Measurements from ENCODE around the gene NFKB1. TPM values are rescaled to one million over a fixed set of nuclear protein-coding genes. Genes with fewer than 3 reads are reported as not detected.
A peak's percentile ranks its signal among the peaks of the same experiment; 100 is the strongest.

The NFKB1 gene
- total RNA-seq, 4 donors from 2014 or later, result 31.6 to 42.1 (median 39.7) TPM

DNA sequence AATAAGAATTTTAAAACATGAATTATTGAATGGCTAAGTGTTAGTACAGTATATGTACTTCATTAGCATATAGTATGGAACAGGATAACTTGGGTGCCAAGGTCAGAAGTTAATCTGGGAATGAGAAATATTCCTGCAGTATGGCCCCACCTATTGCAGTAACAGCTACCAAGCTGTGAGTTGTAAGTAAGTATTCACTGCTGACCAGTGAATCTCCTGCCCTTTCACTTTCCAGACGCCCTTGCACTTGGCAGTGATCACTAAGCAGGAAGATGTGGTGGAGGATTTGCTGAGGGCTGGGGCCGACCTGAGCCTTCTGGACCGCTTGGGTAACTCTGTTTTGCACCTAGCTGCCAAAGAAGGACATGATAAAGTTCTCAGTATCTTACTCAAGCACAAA lies 105.1 kb downstream of the NFKB1 start:
- DNase-seq (ENCODE audit: extremely low spot score), result no peak
- Histone ChIP-seq H3K4me1 (no peaks in the 10 kb centered on the region), H3K9me3 (no peaks in the 10 kb centered on the region), H3K36me3 (peaks cover 23 to 93% (median 72%) of the 10 kb centered on the region in 4 donors), H3K27ac (replicated peaks in 1 of 4) (no peak overlapping the region), H3K4me3 (no peak overlapping the region), H3K27me3 (no peaks in the 10 kb centered on the region)
- 95% methylated on average over 3 of the region's 3 CpGs for WGBS
- intact Hi-C loops (cut with DNase I), result no loop called here
- TF ChIP-seq, protein P1, sequence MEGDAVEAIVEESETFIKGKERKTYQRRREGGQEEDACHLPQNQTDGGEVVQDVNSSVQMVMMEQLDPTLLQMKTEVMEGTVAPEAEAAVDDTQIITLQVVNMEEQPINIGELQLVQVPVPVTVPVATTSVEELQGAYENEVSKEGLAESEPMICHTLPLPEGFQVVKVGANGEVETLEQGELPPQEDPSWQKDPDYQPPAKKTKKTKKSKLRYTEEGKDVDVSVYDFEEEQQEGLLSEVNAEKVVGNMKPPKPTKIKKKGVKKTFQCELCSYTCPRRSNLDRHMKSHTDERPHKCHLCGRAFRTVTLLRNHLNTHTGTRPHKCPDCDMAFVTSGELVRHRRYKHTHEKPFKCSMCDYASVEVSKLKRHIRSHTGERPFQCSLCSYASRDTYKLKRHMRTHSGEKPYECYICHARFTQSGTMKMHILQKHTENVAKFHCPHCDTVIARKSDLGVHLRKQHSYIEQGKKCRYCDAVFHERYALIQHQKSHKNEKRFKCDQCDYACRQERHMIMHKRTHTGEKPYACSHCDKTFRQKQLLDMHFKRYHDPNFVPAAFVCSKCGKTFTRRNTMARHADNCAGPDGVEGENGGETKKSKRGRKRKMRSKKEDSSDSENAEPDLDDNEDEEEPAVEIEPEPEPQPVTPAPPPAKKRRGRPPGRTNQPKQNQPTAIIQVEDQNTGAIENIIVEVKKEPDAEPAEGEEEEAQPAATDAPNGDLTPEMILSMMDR (IDR thresholded peaks at IDR 0.05), result no peak
- TF ChIP-seq EP300 (IDR thresholded peaks at IDR 0.05) (no peak), POLR2AphosphoS5 (IDR thresholded peaks at IDR 0.05) (no peak), POLR2A (IDR thresholded peaks at IDR 0.05; ENCODE audit: low read depth) (no peak)

DNA sequence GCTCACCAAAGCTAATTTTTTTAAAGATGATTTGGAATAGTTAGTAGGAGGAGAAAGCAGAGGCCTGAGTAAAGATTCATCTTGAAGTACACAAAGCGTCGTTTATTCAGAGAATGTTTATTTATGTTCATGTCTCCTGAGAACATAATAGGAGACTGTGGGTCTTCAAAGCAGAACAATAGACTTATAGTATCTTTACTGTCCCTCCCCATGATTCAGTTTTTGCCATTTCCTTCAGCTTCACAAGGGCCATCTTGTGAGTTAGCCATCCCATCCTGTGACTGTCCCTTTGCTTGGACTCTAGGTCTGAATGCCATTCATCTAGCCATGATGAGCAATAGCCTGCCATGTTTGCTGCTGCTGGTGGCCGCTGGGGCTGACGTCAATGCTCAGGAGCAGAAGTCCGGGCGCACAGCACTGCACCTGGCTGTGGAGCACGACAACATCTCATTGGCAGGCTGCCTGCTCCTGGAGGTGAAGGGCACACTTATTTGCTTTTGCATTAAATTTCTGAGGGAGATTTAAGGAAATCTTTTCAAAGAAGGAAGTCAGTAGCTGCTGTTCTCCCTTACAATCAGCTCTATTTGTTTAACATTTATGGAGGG lies 105.8 kb downstream of the NFKB1 start:
- Histone ChIP-seq H3K36me3 (peaks cover 23 to 93% (median 73%) of the 10 kb centered on the region in 4 donors), H3K9me3 (no peaks in the 10 kb centered on the region), H3K4me1 (no peaks in the 10 kb centered on the region), H3K27ac (replicated peaks in 1 of 4) (no peak overlapping the region), H3K27me3 (no peaks in the 10 kb centered on the region), H3K4me3 (no peak overlapping the region)
- TF ChIP-seq, protein P1 (IDR thresholded peaks at IDR 0.05), result no peak
- TF ChIP-seq POLR2A (IDR thresholded peaks at IDR 0.05; ENCODE audit: low read depth) (no peak), POLR2AphosphoS5 (IDR thresholded peaks at IDR 0.05) (no peak), EP300 (IDR thresholded peaks at IDR 0.05) (no peak)
- 84% methylated on average over 7 of the region's 7 CpGs for WGBS
- intact Hi-C loops (cut with DNase I), result no loop called here
- DNase-seq (ENCODE audit: extremely low spot score), result no peak

DNA sequence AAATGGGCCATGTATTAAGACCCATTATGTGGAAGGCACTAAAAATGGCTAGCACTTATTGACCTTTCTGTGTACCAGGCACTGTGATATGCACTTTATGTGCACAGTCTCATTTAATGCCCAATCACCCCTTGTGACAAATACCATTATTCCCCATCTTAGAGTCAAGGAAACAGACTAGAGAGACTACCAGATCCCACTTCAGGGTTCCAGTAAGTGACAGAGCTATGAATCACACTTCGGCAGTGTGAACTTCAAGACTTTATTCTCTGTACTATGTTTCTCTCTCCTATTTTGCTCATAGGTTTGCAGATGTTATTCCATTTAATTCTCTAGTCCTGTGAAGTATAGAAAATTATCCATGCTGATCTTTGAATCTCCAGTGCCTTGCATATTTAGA lies 107.0 kb downstream of the NFKB1 start:
- 93% methylated on average over 1 of the region's 1 CpG for WGBS
- H3K4me3 ChIP-seq, result no peak overlapping the region
- no peaks in the 10 kb centered on the region for H3K9me3 ChIP-seq
- H3K27ac ChIP-seq (replicated peaks in 1 of 4), result no peak overlapping the region
- no peak for DNase-seq (ENCODE audit: extremely low spot score)
- intact Hi-C loops (cut with DNase I), result no loop called here
- H3K4me1 ChIP-seq, result no peaks in the 10 kb centered on the region
- no peaks in the 10 kb centered on the region for H3K27me3 ChIP-seq
- no peak for TF ChIP-seq POLR2AphosphoS5 (IDR thresholded peaks at IDR 0.05)
- no peak for TF ChIP-seq POLR2A (IDR thresholded peaks at IDR 0.05; ENCODE audit: low read depth)
- TF ChIP-seq, protein P1 (IDR thresholded peaks at IDR 0.05), result no peak
- TF ChIP-seq EP300 (IDR thresholded peaks at IDR 0.05), result no peak
- H3K36me3 ChIP-seq, result peaks cover 32 to 94% (median 77%) of the 10 kb centered on the region in 4 donors

DNA sequence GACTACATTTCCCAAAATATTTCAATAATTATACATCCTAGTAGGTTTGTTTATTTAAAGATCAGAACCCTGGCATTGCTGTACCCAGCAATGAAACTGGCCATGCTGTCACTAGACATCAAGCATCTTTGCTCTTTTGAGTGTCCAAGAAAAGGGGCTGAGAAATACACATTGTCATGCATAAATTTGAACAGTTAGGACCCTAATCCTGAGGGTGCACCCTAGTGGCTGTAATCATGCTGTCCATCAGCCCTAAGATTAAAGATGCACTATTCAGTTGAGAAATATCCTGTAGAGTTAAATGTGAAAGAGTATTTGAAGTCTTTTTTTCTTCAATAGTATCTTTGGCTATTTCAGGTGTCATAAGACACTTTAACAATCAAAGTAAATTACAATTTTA lies 108.8 kb downstream of the NFKB1 start:
- intact Hi-C loops (cut with DNase I), result loop anchor here (10.0 kb wide), 1 partner anchor 155 kb away; no protein-coding TSS in a partner anchor
- Histone ChIP-seq H3K27me3 (no peaks in the 10 kb centered on the region), H3K36me3 (peaks cover 49 to 95% (median 88%) of the 10 kb centered on the region in 4 donors)

More for the DNA sequence above, 108.8 kb downstream of the NFKB1 start:
- Histone ChIP-seq H3K9me3 (no peaks in the 10 kb centered on the region), H3K4me1 (no peaks in the 10 kb centered on the region), H3K27ac (replicated peaks in 1 of 4) (no peak overlapping the region), H3K4me3 (no peak overlapping the region)
- no peak for DNase-seq (ENCODE audit: extremely low spot score)
- TF ChIP-seq, protein P1 (IDR thresholded peaks at IDR 0.05), result peak in 1 of 3 experiments; percentile 21
- no peak for TF ChIP-seq POLR2A (IDR thresholded peaks at IDR 0.05; ENCODE audit: low read depth)

All from esophagus muscularis mucosa (tissue), 4 donors.